ENCODE measurements around the gene KCND3. TPM values are rescaled to one million over a fixed set of nuclear protein-coding genes. Genes with fewer than 3 reads are reported as not detected.

The KCND3 gene
- 0.61 and 0.86 TPM in 2 replicates for total RNA-seq
- long read RNA-seq = 0 reads

GRCh38 chr1:111989531-111990025 is at the start of gene KCND3:
Gene KCND3 (minus strand): TSS chr1:111989668.
- peaks cover 92% of the 10 kb centered on the region for H3K27me3 Mint-ChIP-seq (ENCODE audit: low read depth)
- peak; percentile 21 for DNase-seq (ENCODE audit: low read depth, low spot score)
- peak within 1 kb of the TSS; percentile 84 for H3K4me3 Mint-ChIP-seq
- no peaks in the 10 kb centered on the region for H3K9me3 Mint-ChIP-seq
- H3K36me3 Mint-ChIP-seq (ENCODE audit: low read depth) = no peaks in the 10 kb centered on the region
- no peak within 1 kb of the TSS for H3K27ac Mint-ChIP-seq (ENCODE audit: unreplicated experiment)
- peaks cover 11% of the 10 kb centered on the region for H3K4me1 Mint-ChIP-seq
- TF ChIP-seq CTCF (conservative IDR thresholded peaks at IDR 0.05) = no peak

GRCh38 chr1:112034277-112034676 is 44.8 kb upstream of the KCND3 start:
- no peak for TF ChIP-seq CTCF (conservative IDR thresholded peaks at IDR 0.05)
- Mint-ChIP-seq H3K9me3 (no peaks in the 10 kb centered on the region), H3K36me3 (ENCODE audit: low read depth) (no peaks in the 10 kb centered on the region), H3K4me3 (no peak overlapping the region), H3K27ac (ENCODE audit: unreplicated experiment) (no peak overlapping the region), H3K27me3 (ENCODE audit: low read depth) (peaks cover 23% of the 10 kb centered on the region), H3K4me1 (no peaks in the 10 kb centered on the region)
- no peak for DNase-seq (ENCODE audit: low read depth, low spot score)

GRCh38 chr1:112033439-112034120 is 44.1 kb upstream of the KCND3 start:
- H3K27me3 Mint-ChIP-seq (ENCODE audit: low read depth) = peaks cover 23% of the 10 kb centered on the region
- no peak overlapping the region for H3K4me3 Mint-ChIP-seq
- no peak for DNase-seq (ENCODE audit: low read depth, low spot score)
- no peaks in the 10 kb centered on the region for H3K4me1 Mint-ChIP-seq
- H3K36me3 Mint-ChIP-seq (ENCODE audit: low read depth) = no peaks in the 10 kb centered on the region
- no peak for TF ChIP-seq CTCF (conservative IDR thresholded peaks at IDR 0.05)
- H3K9me3 Mint-ChIP-seq = no peaks in the 10 kb centered on the region
- no peak overlapping the region for H3K27ac Mint-ChIP-seq (ENCODE audit: unreplicated experiment)

GRCh38 chr1:112030157-112030556 is 40.7 kb upstream of the KCND3 start:
- Mint-ChIP-seq H3K36me3 (ENCODE audit: low read depth) (no peaks in the 10 kb centered on the region), H3K9me3 (no peaks in the 10 kb centered on the region), H3K27me3 (ENCODE audit: low read depth) (peaks cover 9% of the 10 kb centered on the region), H3K27ac (ENCODE audit: unreplicated experiment) (no peak overlapping the region), H3K4me3 (no peak overlapping the region), H3K4me1 (peaks cover 8% of the 10 kb centered on the region)
- TF ChIP-seq CTCF (conservative IDR thresholded peaks at IDR 0.05) = no peak
- no peak for DNase-seq (ENCODE audit: low read depth, low spot score)

- no peak overlapping the region for H3K27ac Mint-ChIP-seq (ENCODE audit: unreplicated experiment)
- no peak for DNase-seq (ENCODE audit: low read depth, low spot score)
- H3K4me3 Mint-ChIP-seq = no peak overlapping the region
- H3K36me3 Mint-ChIP-seq (ENCODE audit: low read depth) = no peaks in the 10 kb centered on the region
- no peaks in the 10 kb centered on the region for H3K9me3 Mint-ChIP-seq
- peaks cover 8% of the 10 kb centered on the region for H3K27me3 Mint-ChIP-seq (ENCODE audit: low read depth)
- H3K4me1 Mint-ChIP-seq = peaks cover 8% of the 10 kb centered on the region
- TF ChIP-seq CTCF (conservative IDR thresholded peaks at IDR 0.05) = no peak
These were observed 38.2 kb upstream of the KCND3 start for GRCh38 chr1:112027696-112028095.
